ENCODE data around the gene R3HDML. TPM values are rescaled to one million over a fixed set of nuclear protein-coding genes. Genes with fewer than 3 reads are reported as not detected.

R3HDML gene
- total and polyA plus RNA-seq, 7 experiments from 2014 or later, result not detected

Other genes with a start within 250 kb of the R3HDML start
- gene JPH2, start 149.9 kb upstream of the R3HDML start, total RNA-seq, result under 1 TPM in 2 of 5 experiments, not detected in 3; 0.07 to 0.17 TPM
- not detected for gene JPH2, start 149.9 kb upstream of the R3HDML start, polyA plus RNA-seq
- 100 to 1,000 TPM in 1 of 5 experiments, 10 to 100 TPM in 4; 25.0 to 115 (median 43.0) TPM for gene OSER1, start 126.3 kb upstream of the R3HDML start, total RNA-seq
- gene OSER1, start 126.3 kb upstream of the R3HDML start, polyA plus RNA-seq, result 10 to 100 TPM; 36.2 to 62.0 TPM
- gene GDAP1L1, start 89.7 kb upstream of the R3HDML start, total RNA-seq, result not detected
- gene GDAP1L1, start 89.7 kb upstream of the R3HDML start, polyA plus RNA-seq, result not detected
- 1 to 10 TPM; 3.1 to 7.9 (median 5.0) TPM for gene FITM2, start 25.8 kb upstream of the R3HDML start, total RNA-seq
- gene FITM2, start 25.8 kb upstream of the R3HDML start, polyA plus RNA-seq, result 1 to 10 TPM; 1.7 to 3.1 TPM
- gene HNF4A, start 18.7 kb downstream of the R3HDML start, total RNA-seq, result not detected
- gene HNF4A, start 18.7 kb downstream of the R3HDML start, polyA plus RNA-seq, result not detected
- 10 to 100 TPM; 12.0 to 20.7 (median 17.0) TPM for gene TTPAL, start 138.8 kb downstream of the R3HDML start, total RNA-seq
- 10 to 100 TPM in 1 of 2 donors, 1 to 10 TPM in 1; 8.8 to 14.2 TPM for gene TTPAL, start 138.8 kb downstream of the R3HDML start, polyA plus RNA-seq
- gene SERINC3, start 185.0 kb downstream of the R3HDML start, total RNA-seq, result 10 to 100 TPM; 59.7 to 85.3 (median 78.9) TPM
- gene SERINC3, start 185.0 kb downstream of the R3HDML start, polyA plus RNA-seq, result 100 to 1,000 TPM; 188 to 199 TPM
- gene PKIG, start 245.5 kb downstream of the R3HDML start, total RNA-seq, result 1 to 10 TPM; 1.9 to 6.0 (median 2.9) TPM
- gene PKIG, start 245.5 kb downstream of the R3HDML start, polyA plus RNA-seq, result 1 to 10 TPM; 2.9 to 3.6 TPM